ENCODE results near the gene DHRS3. TPM values are rescaled to one million over a fixed set of nuclear protein-coding genes. Genes with fewer than 3 reads are reported as not detected.

The DHRS3 gene
- total and polyA plus RNA-seq, 2 donors (not counting 3 experiments of a cell fraction or from before 2014, with no cell fraction given): 54.3 to 75.2 TPM

DNA sequence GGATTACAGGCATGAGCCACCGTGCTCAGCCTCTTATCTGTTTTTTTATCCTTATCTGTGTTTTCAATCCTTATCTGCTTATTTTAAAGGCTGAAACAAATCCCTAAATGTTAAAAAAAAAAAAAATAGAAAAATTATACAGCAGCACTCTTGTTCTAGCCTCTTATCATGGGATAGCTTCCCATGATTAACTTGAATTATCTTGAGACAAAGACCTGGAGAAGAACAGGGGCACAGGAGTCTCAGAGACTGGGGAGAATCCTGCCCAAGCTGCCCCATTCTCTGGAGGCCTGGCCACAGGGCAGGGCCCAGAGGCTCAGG lies 86.9 kb downstream of the DHRS3 start:
- no peak overlapping the region for H3K4me3 ChIP-seq (replicated peaks in 1 of 3; ENCODE audit: insufficient read depth in 1 of 3, low read depth in 1 of 3, low read length in 3 of 3)
- no peaks in the 10 kb centered on the region for H3K9me1 ChIP-seq (replicated peaks; ENCODE audit: control insufficient read depth, extremely low read depth, insufficient read depth, low read length)
- H4K20me1 ChIP-seq (replicated peaks; ENCODE audit: control insufficient read depth, extremely low read depth, insufficient read depth, low read length): no peaks in the 10 kb centered on the region
- intact Hi-C loops (cut with micrococcal nuclease): no loop called here
- dilution Hi-C loops (cut with MboI; ENCODE audit: extremely low pct_ligation_motif_present, low sequenced_read_pairs): no loop called here
- no peak overlapping the region for H3K9ac ChIP-seq (replicated peaks; ENCODE audit: extremely low read depth, insufficient read depth, low read length)
- H2AFZ ChIP-seq (ENCODE audit: low read depth, low read length): no peak overlapping the region
- no peaks in the 10 kb centered on the region for H3K36me3 ChIP-seq (ENCODE audit: control insufficient read depth in 2 of 2, extremely low read depth in 1 of 2, insufficient read depth in 2 of 2, low read length in 2 of 2)
- H3K4me1 ChIP-seq (ENCODE audit: control insufficient read depth, extremely low read depth, insufficient read depth, low read length): no peaks in the 10 kb centered on the region
- ChIA-PET CTCF (no interaction called here), POLR2A (no interaction called here)
- DNase-seq (ENCODE audit: low read depth, low spot score) (no peak), FAIRE-seq (no peak)
- no peak overlapping the region for H3K27ac ChIP-seq (ENCODE audit: insufficient read depth, low read depth, low read length)
- H3K4me2 ChIP-seq (ENCODE audit: insufficient read depth, low read length): no peak overlapping the region
- no peaks in the 10 kb centered on the region for H3K27me3 ChIP-seq (ENCODE audit: control insufficient read depth in 2 of 2, insufficient read depth in 2 of 2, low read length in 2 of 2)
- H3K79me2 ChIP-seq (ENCODE audit: control insufficient read depth, insufficient read depth, low read length): no peaks in the 10 kb centered on the region
- H3K9me3 ChIP-seq (replicated peaks; ENCODE audit: control insufficient read depth, insufficient read depth, low read length): no peaks in the 10 kb centered on the region
- TF ChIP-seq GATA2 (IDR thresholded peaks at IDR 0.05; ENCODE audit: insufficient read depth, insufficient read length, low read depth, low read length) (no peak), JUN (IDR thresholded peaks at IDR 0.05; ENCODE audit: borderline replicate concordance, insufficient read depth, insufficient read length, low read depth) (no peak), POLR2AphosphoS5 (IDR thresholded peaks at IDR 0.05; ENCODE audit: insufficient read depth, low read depth, low read length) (no peak), POLR2A (IDR thresholded peaks at IDR 0.05; ENCODE audit: low read depth, low read length) (no peak), EZH2 (IDR thresholded peaks at IDR 0.05; ENCODE audit: borderline replicate concordance, low read depth, low read length, severe bottlenecking) (no peak), FOS (IDR thresholded peaks at IDR 0.05; ENCODE audit: borderline replicate concordance, insufficient read depth, low read length) (no peak), MYC (IDR thresholded peaks at IDR 0.05; ENCODE audit: low read depth, low read length) (no peak)
- TF ChIP-seq, protein P1, sequence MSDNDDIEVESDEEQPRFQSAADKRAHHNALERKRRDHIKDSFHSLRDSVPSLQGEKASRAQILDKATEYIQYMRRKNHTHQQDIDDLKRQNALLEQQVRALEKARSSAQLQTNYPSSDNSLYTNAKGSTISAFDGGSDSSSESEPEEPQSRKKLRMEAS (IDR thresholded peaks at IDR 0.05; ENCODE audit: insufficient read depth, insufficient read length): no peak
- TF ChIP-seq, protein P2, sequence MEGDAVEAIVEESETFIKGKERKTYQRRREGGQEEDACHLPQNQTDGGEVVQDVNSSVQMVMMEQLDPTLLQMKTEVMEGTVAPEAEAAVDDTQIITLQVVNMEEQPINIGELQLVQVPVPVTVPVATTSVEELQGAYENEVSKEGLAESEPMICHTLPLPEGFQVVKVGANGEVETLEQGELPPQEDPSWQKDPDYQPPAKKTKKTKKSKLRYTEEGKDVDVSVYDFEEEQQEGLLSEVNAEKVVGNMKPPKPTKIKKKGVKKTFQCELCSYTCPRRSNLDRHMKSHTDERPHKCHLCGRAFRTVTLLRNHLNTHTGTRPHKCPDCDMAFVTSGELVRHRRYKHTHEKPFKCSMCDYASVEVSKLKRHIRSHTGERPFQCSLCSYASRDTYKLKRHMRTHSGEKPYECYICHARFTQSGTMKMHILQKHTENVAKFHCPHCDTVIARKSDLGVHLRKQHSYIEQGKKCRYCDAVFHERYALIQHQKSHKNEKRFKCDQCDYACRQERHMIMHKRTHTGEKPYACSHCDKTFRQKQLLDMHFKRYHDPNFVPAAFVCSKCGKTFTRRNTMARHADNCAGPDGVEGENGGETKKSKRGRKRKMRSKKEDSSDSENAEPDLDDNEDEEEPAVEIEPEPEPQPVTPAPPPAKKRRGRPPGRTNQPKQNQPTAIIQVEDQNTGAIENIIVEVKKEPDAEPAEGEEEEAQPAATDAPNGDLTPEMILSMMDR (IDR thresholded peaks at IDR 0.05; ENCODE audit: extremely low read depth in 1 of 2, insufficient read depth in 1 of 2, low read depth in 1 of 2, low read length in 2 of 2): no peak
- no TSS peak for BruUV-seq (replicated peaks)
